MM.1S (cell line): ENCODE results near the gene C9orf43.
"Not testable (repeated sequence)": the region's sequence is repeated elsewhere in the genome, so short reads cannot be mapped to it uniquely, and the experiment has no call there.

Experiments used
- DNase-seq: peaks from one replicate; pipeline ENCODE4 v3.0.0-alpha.2; 2015
- H2AFZ ChIP-seq: fragments of 300-600 bp; sonication (generic); 2 replicates; pipeline ENCODE4 v1.6.0; 2016; ENCODE audit warnings: antibody characterized with exemption, low read length
- H3F3A ChIP-seq: fragments of 300-600 bp; sonication (generic); 2 replicates; pipeline ENCODE4 v1.6.1; 2016; ENCODE audit warnings: mild to moderate bottlenecking, antibody characterized with exemption, low read length, moderate library complexity, mixed read lengths; ENCODE audit not compliant: insufficient read depth
- H3K27ac ChIP-seq: fragments of 300-600 bp; sonication (generic); 2 replicates; pipeline ENCODE4 v1.5.1; 2016; ENCODE audit warnings: mild to moderate bottlenecking, low read length
- H3K27me3 ChIP-seq: fragments of 300-600 bp; sonication (generic); replicated peaks from 2 replicates; pipeline ENCODE4 v1.6.0; 2016; ENCODE audit warnings: low read length; ENCODE audit not compliant: insufficient read depth
- H3K36me3 ChIP-seq: fragments of 300-600 bp; sonication (generic); replicated peaks from 2 replicates; pipeline ENCODE4 v1.6.1; 2016; ENCODE audit warnings: mild to moderate bottlenecking, low read length, mixed read lengths; ENCODE audit not compliant: insufficient read depth
- H3K4me1 ChIP-seq: fragments of 300-600 bp; sonication (generic); 2 replicates; pipeline ENCODE4 v1.6.1; 2016; ENCODE audit warnings: low read length, mixed read lengths
- H3K4me2 ChIP-seq: fragments of 300-600 bp; sonication (generic); 2 replicates; pipeline ENCODE4 v1.6.0; 2016; ENCODE audit warnings: low read depth, low read length
- H3K4me3 ChIP-seq: fragments of 300-600 bp; sonication (generic); 2 replicates; pipeline ENCODE4 v1.5.1; 2016; ENCODE audit warnings: low read length, mixed read lengths
- H3K79me2 ChIP-seq: fragments of 300-600 bp; sonication (generic); 2 replicates; pipeline ENCODE4 v1.6.1; 2016; ENCODE audit warnings: mixed run types, low read length, mixed read lengths
- H3K9ac ChIP-seq: fragments of 300-600 bp; sonication (generic); 2 replicates; pipeline ENCODE4 v1.6.1; 2016; ENCODE audit warnings: low read length, mixed read lengths
- H3K9me2 ChIP-seq: fragments of 300-600 bp; sonication (generic); replicated peaks from 2 replicates; pipeline ENCODE4 v1.6.1; 2016; ENCODE audit warnings: mild to moderate bottlenecking, low read length, mixed read lengths; ENCODE audit not compliant: insufficient read depth
- H3K9me3 ChIP-seq: fragments of 300-600 bp; sonication (generic); replicated peaks from 2 replicates; pipeline ENCODE4 v1.6.1; 2016; ENCODE audit warnings: mild to moderate bottlenecking, low read length, mixed read lengths; ENCODE audit not compliant: insufficient read depth
- H4K20me1 ChIP-seq: fragments of 300-600 bp; sonication (generic); 2 replicates; pipeline ENCODE4 v1.6.1; 2016; ENCODE audit warnings: mild to moderate bottlenecking, low read length, moderate library complexity, mixed read lengths; ENCODE audit not compliant: insufficient read depth
- CTCF ChIP-seq: fragments of 300-600 bp; sonication (generic); IDR thresholded peaks from 2 replicates; pipeline ENCODE4 v1.5.1; 2016; ENCODE audit warnings: antibody characterized with exemption, low read length, mixed read lengths
- EZH2 ChIP-seq: fragments of 300-600 bp; sonication (generic); optimal IDR thresholded peaks from 2 replicates; pipeline ENCODE3; 2017; ENCODE audit warnings: low read depth, mild to moderate bottlenecking, antibody characterized with exemption, low read length, mixed read lengths
- EZH2phosphoT487 ChIP-seq: fragments of 300-600 bp; sonication (generic); IDR thresholded peaks from 2 replicates; pipeline ENCODE4 v1.6.1; 2018; ENCODE audit warnings: antibody characterized with exemption, low read length

Gene C9orf43

GRCh38 chr9:113406873-113407511 lies 3.6 kb upstream of the C9orf43 start:
- not testable (repeated sequence) for H3K27me3 ChIP-seq, H3K36me3 ChIP-seq, H4K20me1 ChIP-seq, H3K9me3 ChIP-seq, H3K4me3 ChIP-seq, H2AFZ ChIP-seq, H3K9me2 ChIP-seq
- Histone ChIP-seq H3F3A (peaks cover 39% of the 10 kb centered on the region), H3K4me1 (peaks cover 37% of the 10 kb centered on the region), H3K9ac (peak overlapping the region; percentile 16; the same call in 1 of the 2 replicates), H3K27ac (peak overlapping the region; percentile 69; the same call in 1 of the 2 replicates), H3K4me2 (peak overlapping the region; percentile 100), H3K79me2 (peaks cover 28% of the 10 kb centered on the region)
- peak; percentile 82 for DNase-seq
- peak; percentile 76 for TF ChIP-seq CTCF

DNA sequence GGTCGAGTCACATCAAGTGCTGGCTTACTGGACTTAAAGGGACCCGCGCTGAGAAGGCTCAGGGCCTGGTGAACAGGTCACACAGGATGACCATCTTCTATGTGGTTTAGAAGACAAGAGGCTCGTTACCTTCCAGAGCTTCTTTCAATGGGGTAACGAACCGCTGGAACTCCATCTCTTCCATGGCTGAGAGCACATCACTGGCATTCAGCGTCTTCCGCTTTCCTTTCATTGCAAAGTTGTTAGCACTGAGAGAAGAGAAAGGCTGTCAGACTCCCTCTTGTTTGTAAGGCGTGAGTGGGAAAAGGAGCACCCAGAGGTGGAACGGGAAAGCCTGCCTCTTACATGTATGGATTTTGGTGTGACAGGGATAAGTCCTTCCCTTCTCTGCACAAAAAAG lies 1.1 kb upstream of the C9orf43 start:
- no peaks in the 10 kb centered on the region for H4K20me1 ChIP-seq
- peaks cover 39% of the 10 kb centered on the region for H3F3A ChIP-seq
- H3K4me3 ChIP-seq, result peak overlapping the region; percentile 99
- H3K36me3 ChIP-seq, result peaks cover 3% of the 10 kb centered on the region; the same call in 1 of the 2 replicates
- H3K9me2 ChIP-seq, result no peaks in the 10 kb centered on the region
- H3K9me3 ChIP-seq, result no peaks in the 10 kb centered on the region
- H3K79me2 ChIP-seq, result peaks cover 28% of the 10 kb centered on the region
- no peak for TF ChIP-seq CTCF
- no peak for TF ChIP-seq EZH2
- TF ChIP-seq EZH2phosphoT487, result no peak
- peak overlapping the region; percentile 98 for H3K9ac ChIP-seq
- no peaks in the 10 kb centered on the region for H3K27me3 ChIP-seq
- peak overlapping the region; percentile 96; the same call in 1 of the 2 replicates for H3K27ac ChIP-seq
- peak overlapping the region; percentile 89; the same call in 1 of the 2 replicates for H2AFZ ChIP-seq
- peaks cover 29% of the 10 kb centered on the region for H3K4me1 ChIP-seq
- peak; percentile 17 for DNase-seq
- H3K4me2 ChIP-seq, result peak overlapping the region; percentile 100

GRCh38 chr9:113409883-113410206 lies 702 bp upstream of the C9orf43 start:
- peak overlapping the region; percentile 96 for H3K27ac ChIP-seq
- no peaks in the 10 kb centered on the region for H3K9me3 ChIP-seq
- peak overlapping the region; percentile 99 for H3K4me3 ChIP-seq
- H2AFZ ChIP-seq, result peak overlapping the region; percentile 89; the same call in 1 of the 2 replicates
- no peak for DNase-seq
- peaks cover 28% of the 10 kb centered on the region for H3K79me2 ChIP-seq
- H3K36me3 ChIP-seq, result peaks cover 3% of the 10 kb centered on the region; the same call in 1 of the 2 replicates
- TF ChIP-seq EZH2, result no peak
- 0 out of 2 replicates have a peak, but pooled peaks have one; percentile 5 for TF ChIP-seq CTCF
- H3F3A ChIP-seq, result peaks cover 39% of the 10 kb centered on the region
- peak overlapping the region; percentile 100 for H3K4me2 ChIP-seq
- H3K9ac ChIP-seq, result peak overlapping the region; percentile 98
- H3K27me3 ChIP-seq, result no peaks in the 10 kb centered on the region
- peaks cover 29% of the 10 kb centered on the region for H3K4me1 ChIP-seq
- no peaks in the 10 kb centered on the region for H4K20me1 ChIP-seq
- no peaks in the 10 kb centered on the region for H3K9me2 ChIP-seq
